Epithelial cell of esophagus (primary cell): ENCODE results near the gene CPS1.

Experiments used
- DNase-seq: peaks from one replicate; pipeline ENCODE4 v3.0.0; 2010; ENCODE audit warnings: low read depth
- H3K4me3 ChIP-seq: 2 replicates; pipeline ENCODE4 v1.5.1; 2011; ENCODE audit warnings: mild to moderate bottlenecking, low read length, control low read depth
- CTCF ChIP-seq: IDR thresholded peaks from 2 replicates; pipeline ENCODE4 v1.5.1; 2011; ENCODE audit warnings: low read depth, mild to moderate bottlenecking, low read length, control low read depth, inconsistent platforms; ENCODE audit not compliant: insufficient read depth; ENCODE audit errors: missing control alignments

CPS1 gene

GRCh38 chr2:210556329-210556980, at the start of gene CPS1:
CPS1 (plus strand) TSS chr2:210556599; CDS start chr2:210556734, 135 bp downstream.
- no peak within 1 kb of the TSS for H3K4me3 ChIP-seq
- no peak for TF ChIP-seq CTCF
- no peak for DNase-seq

DNA sequence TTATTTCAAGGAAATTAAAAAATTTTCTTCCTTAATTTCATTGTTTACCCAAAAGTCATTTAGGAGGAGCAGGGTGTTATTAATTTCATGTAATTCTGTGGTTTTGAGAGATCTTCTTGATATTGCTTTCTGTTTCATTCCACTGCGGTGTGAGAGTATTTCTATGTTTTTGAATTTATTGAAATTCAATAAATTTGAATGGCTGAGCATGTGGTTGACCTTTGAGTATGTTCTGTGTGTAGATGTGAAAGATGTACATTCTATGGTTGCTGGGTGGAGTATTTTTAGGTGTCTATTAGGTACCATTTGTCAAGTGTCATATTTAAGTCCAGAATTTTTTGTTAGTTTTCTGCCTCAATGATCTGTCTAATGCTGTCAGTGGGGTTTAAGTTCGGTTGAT, 40.5 kb upstream of the CPS1 start:
- DNase-seq: no peak
- TF ChIP-seq CTCF: no peak
- H3K4me3 ChIP-seq: no peak overlapping the region

DNA sequence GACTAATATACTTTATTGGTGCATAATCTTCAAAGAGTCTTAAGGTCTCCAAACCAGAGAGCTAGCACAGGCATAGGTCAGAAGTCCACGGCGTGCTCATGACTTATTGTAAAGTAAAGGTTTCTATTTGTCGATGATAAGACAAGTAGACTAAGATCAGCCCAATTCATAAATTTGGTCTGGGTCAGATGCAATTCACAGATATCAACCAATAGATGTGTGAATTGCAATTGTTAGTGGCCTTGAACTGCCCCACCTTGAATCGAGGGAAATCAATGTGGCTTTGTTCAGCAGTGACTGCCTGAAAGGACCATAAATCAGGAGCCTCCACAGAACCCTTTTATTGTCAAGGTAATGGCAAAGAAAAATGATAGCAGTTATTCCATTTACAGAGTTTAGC, 39.1 kb upstream of the CPS1 start:
- no peak overlapping the region for H3K4me3 ChIP-seq
- no peak for DNase-seq
- no peak for TF ChIP-seq CTCF

GRCh38 chr2:210519594-210519993, 36.8 kb upstream of the CPS1 start:
- no peak for DNase-seq
- TF ChIP-seq CTCF: no peak
- H3K4me3 ChIP-seq: no peak overlapping the region

- no peak overlapping the region for H3K4me3 ChIP-seq
- DNase-seq: no peak
- TF ChIP-seq CTCF: no peak
These were observed 34.0 kb upstream of the CPS1 start for GRCh38 chr2:210522399-210522798.

- no peak for DNase-seq
These were observed 32.6 kb upstream of the CPS1 start for GRCh38 chr2:210523650-210524289.

More at GRCh38 chr2:210523650-210524289, 32.6 kb upstream of the CPS1 start:
- no peak for TF ChIP-seq CTCF
- H3K4me3 ChIP-seq: no peak overlapping the region
